GM20000 (cell line): ENCODE data around the gene PHLDB3.

Source experiments
- DNase-seq: peaks from one replicate; pipeline ENCODE4 v3.0.0; 2012; ENCODE audit warnings: low spot score
- TF ChIP-seq, protein P1 (sequence below): IDR thresholded peaks from 2 replicates; pipeline ENCODE4 v1.5.1; 2012; ENCODE audit warnings: mild to moderate bottlenecking, control low read depth; ENCODE audit errors: extremely low read depth, missing control alignments

The PHLDB3 gene

DNA sequence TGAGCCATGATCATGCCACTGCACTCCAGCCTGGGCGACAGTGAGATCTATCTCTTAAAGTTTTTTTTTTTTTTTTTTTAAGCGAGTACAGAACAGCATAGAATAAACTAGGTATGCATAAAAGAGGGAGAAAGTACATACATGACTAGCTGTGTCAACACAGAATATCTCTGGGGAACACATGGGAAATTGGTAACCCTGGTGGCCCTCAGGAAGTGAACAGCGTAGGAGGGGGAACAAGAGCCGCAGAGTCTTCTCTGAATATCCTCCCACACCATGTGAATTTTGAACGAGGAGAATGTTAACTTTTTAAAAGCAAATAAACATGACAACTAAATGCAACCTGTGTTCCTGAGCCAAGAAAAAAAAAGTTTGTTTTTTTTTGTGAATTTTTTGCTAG, 15.2 kb downstream of the PHLDB3 start:
- TF ChIP-seq, protein P1, sequence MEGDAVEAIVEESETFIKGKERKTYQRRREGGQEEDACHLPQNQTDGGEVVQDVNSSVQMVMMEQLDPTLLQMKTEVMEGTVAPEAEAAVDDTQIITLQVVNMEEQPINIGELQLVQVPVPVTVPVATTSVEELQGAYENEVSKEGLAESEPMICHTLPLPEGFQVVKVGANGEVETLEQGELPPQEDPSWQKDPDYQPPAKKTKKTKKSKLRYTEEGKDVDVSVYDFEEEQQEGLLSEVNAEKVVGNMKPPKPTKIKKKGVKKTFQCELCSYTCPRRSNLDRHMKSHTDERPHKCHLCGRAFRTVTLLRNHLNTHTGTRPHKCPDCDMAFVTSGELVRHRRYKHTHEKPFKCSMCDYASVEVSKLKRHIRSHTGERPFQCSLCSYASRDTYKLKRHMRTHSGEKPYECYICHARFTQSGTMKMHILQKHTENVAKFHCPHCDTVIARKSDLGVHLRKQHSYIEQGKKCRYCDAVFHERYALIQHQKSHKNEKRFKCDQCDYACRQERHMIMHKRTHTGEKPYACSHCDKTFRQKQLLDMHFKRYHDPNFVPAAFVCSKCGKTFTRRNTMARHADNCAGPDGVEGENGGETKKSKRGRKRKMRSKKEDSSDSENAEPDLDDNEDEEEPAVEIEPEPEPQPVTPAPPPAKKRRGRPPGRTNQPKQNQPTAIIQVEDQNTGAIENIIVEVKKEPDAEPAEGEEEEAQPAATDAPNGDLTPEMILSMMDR, result no peak
- DNase-seq, result peak; percentile 72

DNA sequence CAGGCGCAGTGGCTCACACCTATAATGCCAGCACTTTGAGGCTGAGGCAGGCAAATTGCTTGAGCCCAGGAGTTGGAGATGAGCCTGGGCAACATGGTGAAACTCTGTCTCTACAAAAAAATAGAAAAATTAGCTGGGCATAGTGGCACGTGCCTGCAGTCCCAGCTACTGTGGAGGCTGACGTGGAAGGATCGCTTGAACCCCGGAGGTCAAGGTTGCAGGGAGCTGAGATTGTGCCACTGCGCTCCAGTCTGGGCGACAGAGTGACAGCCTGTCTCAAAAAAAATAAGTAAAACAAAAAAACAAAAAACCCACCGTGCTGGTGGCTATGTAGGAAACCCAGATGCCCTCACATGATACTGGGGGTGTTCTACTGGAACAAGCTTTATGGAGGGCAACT, 16.4 kb downstream of the PHLDB3 start:
- DNase-seq, result no peak
- TF ChIP-seq, protein P1, result no peak

DNA sequence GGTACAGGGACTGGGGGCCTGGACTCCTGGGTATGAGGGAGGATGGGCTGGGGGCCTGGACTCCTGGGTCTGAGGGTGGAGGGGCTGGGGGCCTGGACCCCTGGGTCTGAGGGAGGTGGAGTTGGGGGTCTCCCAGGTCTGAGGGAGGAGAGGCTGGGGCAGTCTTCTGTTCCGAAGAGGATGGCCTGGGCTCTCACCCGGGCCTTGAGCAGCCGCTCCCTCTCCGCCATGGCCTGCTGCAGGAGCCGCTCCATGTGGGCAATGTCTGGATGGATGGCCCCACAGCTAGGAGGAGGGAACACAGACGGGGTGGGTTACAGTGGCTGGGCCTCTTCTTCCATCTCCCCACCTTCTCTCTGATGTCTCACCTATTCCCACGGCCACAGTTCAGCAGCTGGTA, 18.1 kb downstream of the PHLDB3 start:
- TF ChIP-seq, protein P1, result no peak
- DNase-seq, result no peak

DNA sequence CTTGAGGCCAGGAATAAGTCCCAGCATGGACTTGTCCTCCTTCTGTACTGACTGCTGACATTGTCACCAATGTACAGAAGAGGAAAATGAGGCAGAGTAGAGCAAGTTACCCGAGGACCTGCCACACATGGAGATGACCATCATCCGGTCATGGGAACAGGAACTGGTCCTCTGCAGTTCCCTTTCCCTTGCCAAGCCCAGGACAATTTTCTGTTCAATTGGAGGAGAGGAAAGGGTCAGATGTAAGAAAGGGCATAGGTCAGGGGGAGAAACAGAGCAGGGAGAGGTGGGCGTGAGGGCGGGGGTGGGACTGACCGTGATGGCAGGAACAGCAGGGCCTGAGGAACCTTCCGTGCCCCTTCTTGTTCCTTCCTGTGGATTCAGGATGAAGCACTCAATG, 18.6 kb downstream of the PHLDB3 start:
- TF ChIP-seq, protein P1, result no peak
- no peak for DNase-seq

DNA sequence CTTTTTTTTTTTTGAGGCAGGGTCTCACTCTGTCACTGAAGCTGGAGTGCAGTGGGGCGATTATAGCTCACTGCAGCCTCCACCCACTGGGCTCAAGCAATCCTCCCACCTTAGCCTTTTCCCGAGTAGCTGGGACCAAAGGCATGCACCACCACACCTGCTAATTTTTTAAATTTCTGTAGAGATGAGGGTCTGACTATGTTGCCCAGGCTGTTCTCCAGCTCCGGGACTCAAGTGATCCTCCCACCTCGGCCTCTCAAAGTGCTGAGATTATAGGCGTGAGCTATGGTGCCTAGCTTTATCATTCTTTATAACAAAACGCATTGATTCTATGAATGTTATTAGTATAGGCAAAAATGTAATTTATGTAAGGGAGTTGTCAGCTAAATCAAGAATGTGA, 21.3 kb downstream of the PHLDB3 start:
- TF ChIP-seq, protein P1, result no peak
- DNase-seq, result no peak

DNA sequence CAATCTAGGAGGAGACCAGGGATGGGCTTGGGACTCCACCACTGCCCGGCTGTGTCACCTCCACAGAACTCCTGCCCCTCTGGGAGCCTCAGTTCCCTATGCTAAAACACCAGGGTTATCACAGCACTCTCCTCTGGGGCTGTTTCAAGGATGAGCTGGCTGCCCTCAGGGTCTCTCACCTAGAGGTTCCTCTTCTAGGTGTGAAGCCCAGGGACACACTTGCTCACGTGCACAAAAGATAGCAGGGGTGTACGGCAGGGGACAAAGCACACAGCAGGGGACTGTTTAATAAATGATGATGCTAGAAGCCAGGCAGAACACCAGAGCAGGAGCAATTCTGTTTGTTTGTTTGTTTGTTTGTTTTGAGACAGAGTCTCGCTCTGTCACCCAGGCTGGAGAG, 22.4 kb downstream of the PHLDB3 start:
- no peak for DNase-seq
- TF ChIP-seq, protein P1, result no peak

DNA sequence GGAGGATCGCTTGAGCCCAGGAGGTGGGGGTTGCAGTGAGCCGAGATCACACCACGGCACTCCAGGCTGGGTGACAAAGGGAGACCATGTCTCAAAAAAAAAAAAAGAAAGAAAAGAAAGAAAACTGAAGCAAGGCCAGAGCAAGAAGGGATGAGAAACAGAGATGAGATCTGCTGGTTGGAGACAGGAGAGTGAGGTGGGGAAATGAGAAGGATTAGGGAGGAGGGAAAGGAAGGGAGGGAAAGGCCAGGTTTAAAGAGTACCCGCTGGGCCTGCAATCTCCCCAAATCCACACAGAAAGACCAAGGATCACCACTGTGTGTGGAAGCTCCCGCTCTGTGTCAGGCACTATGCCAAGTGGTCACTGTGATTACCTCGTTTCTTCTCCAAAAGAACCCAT, 22.8 kb downstream of the PHLDB3 start:
- TF ChIP-seq, protein P1, result no peak

DNA sequence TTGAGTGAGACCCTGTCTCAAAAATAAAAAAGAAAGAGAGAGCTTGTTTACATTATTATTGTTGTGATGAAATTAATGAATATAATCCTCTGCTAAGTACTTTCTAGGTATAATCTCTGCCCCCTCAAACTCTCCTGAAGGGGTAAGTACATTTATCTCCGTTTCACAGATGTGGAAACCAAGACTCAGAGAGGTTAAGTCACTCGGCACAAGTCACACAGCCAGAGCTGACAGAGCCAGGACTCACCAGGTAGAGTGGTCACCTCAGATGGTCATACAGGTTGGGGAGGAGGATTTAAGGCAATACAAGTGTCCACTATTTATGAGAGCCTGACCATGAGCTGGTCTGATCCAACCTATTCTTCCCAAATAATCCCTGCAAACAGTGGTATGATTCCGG, 24.0 kb downstream of the PHLDB3 start:
- DNase-seq, result no peak
- TF ChIP-seq, protein P1, result no peak

More for the DNA sequence above, 22.8 kb downstream of the PHLDB3 start:
- no peak for DNase-seq
